GM12878 (cell line): Measurements from ENCODE around the gene PRKCI. TPM values are rescaled to one million over a fixed set of nuclear protein-coding genes. Genes with fewer than 3 reads are reported as not detected.

Experiments
- ATAC-seq: fragments of 200-7000 bp; cut with Tn5 transposase; 3 replicates; pipeline ENCODE4 v1.9.1; 2020; ENCODE audit warnings: mild to moderate bottlenecking, moderate library complexity
- BruUV-seq: library from RNA; stranded (reverse); fragments of 400-500 nt; replicated peaks from 2 replicates; lab custom pipeline; 2021; lab: Mats Ljungman, UMichigan
- CTCF ChIA-PET: fragments of 300-600 bp; sonication (Branson Sonifier 250); formaldehyde crosslinking; extraction: SDS; loops from one replicate; lab custom pipeline; 2021; ENCODE audit warnings: inconsistent platforms; lab: Yijun Ruan, JAX
- POLR2A ChIA-PET: fragments of 350-600 bp; formaldehyde crosslinking; extraction: SDS; loops from one replicate; lab custom pipeline; 2021; ENCODE audit warnings: inconsistent platforms; lab: Charles Lee
- RAD21 ChIA-PET: fragments of 300-600 bp; sonication (Branson Sonifier 250); formaldehyde crosslinking; loops from one replicate; lab custom pipeline; 2023; ENCODE audit warnings: antibody characterized with exemption; ENCODE audit not compliant: unreplicated experiment; lab: Charles Lee
- SMC1A ChIA-PET: fragments of 300-600 bp; sonication (Branson Sonifier 250); formaldehyde crosslinking; loops from one replicate; lab custom pipeline; 2023; ENCODE audit not compliant: unreplicated experiment, uncharacterized antibody; lab: Charles Lee
- DNase-seq: peaks from one replicate; pipeline ENCODE4 v3.0.0-alpha.2; 2011; ENCODE audit warnings: low read depth, low spot score
- FAIRE-seq: peaks from 3 replicates; lab custom pipeline; 2011; peaks lifted over from hg19 to GRCh38; lab: Jason Lieb, UNC
- H2AFZ ChIP-seq: 2 replicates; pipeline ENCODE4 v1.6.0; 2011; ENCODE audit warnings: low read depth, low read length, control low read depth; ENCODE audit not compliant: control insufficient read depth
- H3K27ac ChIP-seq: 2 replicates; pipeline ENCODE4 v1.5.1; 2011; ENCODE audit warnings: control low read depth; ENCODE audit not compliant: control insufficient read depth, insufficient read depth
- H3K27me3 ChIP-seq, 2 experiments: replicated peaks in 1 of 2; 2 replicates each; pipeline versions ENCODE4 v1.6.0 to v1.6.1; 2011; ENCODE audit warnings: low read length in 1 of 2; ENCODE audit not compliant: control insufficient read depth in 2 of 2, insufficient read depth in 2 of 2
- H3K36me3 ChIP-seq, 2 experiments: 2 replicates each; pipeline ENCODE4 v1.5.1; 2011; ENCODE audit warnings: low read length in 1 of 2; ENCODE audit not compliant: control insufficient read depth in 2 of 2, insufficient read depth in 2 of 2
- H3K4me1 ChIP-seq: 2 replicates; pipeline ENCODE4 v1.6.1; 2011; ENCODE audit warnings: mild to moderate bottlenecking, low read length, moderate library complexity, mixed read lengths; ENCODE audit not compliant: control insufficient read depth, insufficient read depth
- H3K4me2 ChIP-seq: 2 replicates; pipeline ENCODE4 v1.6.0; 2011; ENCODE audit warnings: control low read depth; ENCODE audit not compliant: control insufficient read depth, insufficient read depth
- H3K4me3 ChIP-seq: fragments of 200-600 bp; sonication (generic); 2 replicates; pipeline ENCODE4 v1.5.1; 2016
- H3K79me2 ChIP-seq: 2 replicates; pipeline ENCODE4 v1.6.0; 2011; ENCODE audit warnings: low read length; ENCODE audit not compliant: control insufficient read depth, insufficient read depth
- H3K9ac ChIP-seq: 2 replicates; pipeline ENCODE4 v1.8.0; 2011; ENCODE audit warnings: low read length, control low read depth, mixed read lengths; ENCODE audit not compliant: control insufficient read depth, insufficient read depth
- H3K9me3 ChIP-seq: replicated peaks from 3 replicates; pipeline ENCODE4 v1.5.1; 2011; ENCODE audit warnings: mild to moderate bottlenecking, low read length; ENCODE audit not compliant: control insufficient read depth, insufficient read depth
- H4K20me1 ChIP-seq: 2 replicates; pipeline ENCODE4 v1.6.0; 2011; ENCODE audit not compliant: control insufficient read depth, insufficient read depth
- CBFB ChIP-seq: IDR thresholded peaks from 2 replicates; pipeline ENCODE4 v1.6.1; 2016; ENCODE audit warnings: antibody characterized with exemption, low read depth
- CEBPB ChIP-seq, 2 experiments: fragments of 150-350 bp in 1 of 2; IDR thresholded peaks; 2 replicates each; pipeline ENCODE4 v1.6.1; 2012 to 2014; ENCODE audit warnings: low read depth in 2 of 2, low read length in 2 of 2, borderline replicate concordance in 1 of 2, inconsistent platforms in 1 of 2
- CHD1 ChIP-seq: IDR thresholded peaks from 2 replicates; pipeline ENCODE4 v1.6.1; 2012; ENCODE audit warnings: low read depth, low read length, improper control_type of control experiment
- CREM ChIP-seq: IDR thresholded peaks from 2 replicates; pipeline ENCODE4 v1.6.1; 2014; ENCODE audit warnings: antibody characterized with exemption, low read depth
- DPF2 ChIP-seq: fragments of 450-650 bp; IDR thresholded peaks from 2 replicates; pipeline ENCODE4 v1.6.1; 2017; ENCODE audit warnings: mild to moderate bottlenecking
- ESRRA ChIP-seq: IDR thresholded peaks from 2 replicates; pipeline ENCODE4 v1.6.1; 2012; ENCODE audit warnings: mild to moderate bottlenecking, low read length, improper control_type of control experiment
- HCFC1 ChIP-seq: fragments of 150-350 bp; IDR thresholded peaks from 2 replicates; pipeline ENCODE4 v1.6.1; 2014; ENCODE audit warnings: low read length
- KAT2A ChIP-seq: conservative IDR thresholded peaks from 2 replicates; pipeline ENCODE4 v1.6.1; 2011; ENCODE audit warnings: low read depth, low read length; ENCODE audit not compliant: control insufficient read depth
- KDM1A ChIP-seq: fragments of 200-600 bp; sonication (generic); IDR thresholded peaks from 2 replicates; pipeline ENCODE4 v1.6.1; 2016; ENCODE audit warnings: borderline replicate concordance
- MEF2A ChIP-seq: IDR thresholded peaks from 2 replicates; pipeline ENCODE4 v1.6.1; 2011; ENCODE audit warnings: low read depth, mild to moderate bottlenecking, low read length, moderate library complexity; ENCODE audit not compliant: insufficient read depth
- MEF2B ChIP-seq: fragments of 450-650 bp; IDR thresholded peaks from 2 replicates; pipeline ENCODE4 v1.6.1; 2018; ENCODE audit warnings: mild to moderate bottlenecking, moderate library complexity; ENCODE audit not compliant: partially characterized antibody, poor library complexity, severe bottlenecking
- MLLT1 ChIP-seq: fragments of 450-650 bp; IDR thresholded peaks from 2 replicates; pipeline ENCODE4 v1.6.1; 2016; ENCODE audit warnings: mild to moderate bottlenecking
- NFXL1 ChIP-seq: fragments of 450-650 bp; IDR thresholded peaks from 2 replicates; pipeline ENCODE4 v1.6.1; 2017; ENCODE audit warnings: antibody characterized with exemption, mild to moderate bottlenecking, borderline replicate concordance
- NFYA ChIP-seq: IDR thresholded peaks from 2 replicates; pipeline ENCODE4 v1.6.1; 2011; ENCODE audit warnings: low read depth, mild to moderate bottlenecking, low read length, improper control_type of control experiment, borderline replicate concordance
- NR2C1 ChIP-seq: fragments of 450-650 bp; IDR thresholded peaks from 2 replicates; pipeline ENCODE4 v1.6.1; 2017; ENCODE audit warnings: antibody characterized with exemption, mild to moderate bottlenecking, moderate library complexity
- NRF1 ChIP-seq: conservative IDR thresholded peaks from 2 replicates; pipeline ENCODE4 v1.6.1; 2011; ENCODE audit warnings: mild to moderate bottlenecking, low read depth, low read length, improper control_type of control experiment
- PAX8 ChIP-seq: fragments of 450-650 bp; IDR thresholded peaks from 2 replicates; pipeline ENCODE4 v1.6.1; 2017; ENCODE audit warnings: mild to moderate bottlenecking, moderate library complexity
- PML ChIP-seq: IDR thresholded peaks from 2 replicates; pipeline ENCODE4 v1.6.1; 2012; ENCODE audit warnings: low read length, inconsistent platforms
- POU2F2 ChIP-seq: IDR thresholded peaks from 3 replicates; pipeline ENCODE4 v1.6.1; 2011; ENCODE audit warnings: low read depth, mild to moderate bottlenecking, low read length, borderline replicate concordance
- RUNX3 ChIP-seq: IDR thresholded peaks from 2 replicates; pipeline ENCODE4 v1.6.1; 2012; ENCODE audit warnings: low read length, inconsistent platforms
- SMC3 ChIP-seq: IDR thresholded peaks from 2 replicates; pipeline ENCODE4 v1.6.1; 2011; ENCODE audit warnings: low read length, improper control_type of control experiment, borderline replicate concordance
- SP1 ChIP-seq: IDR thresholded peaks from one replicate; pipeline ENCODE4 v1.6.1; 2011; ENCODE audit warnings: low read depth, low read length
- TARDBP ChIP-seq: IDR thresholded peaks from 2 replicates; pipeline ENCODE4 v1.6.1; 2016; ENCODE audit warnings: borderline replicate concordance
- ZNF384 ChIP-seq: IDR thresholded peaks from 2 replicates; pipeline ENCODE4 v1.6.1; 2012; ENCODE audit warnings: low read depth, mild to moderate bottlenecking, low read length, improper control_type of control experiment, borderline replicate concordance
- WGBS: methylation state at CpG from one replicate; pipeline ENCODE4 v1.1.6; 2016; ENCODE audit warnings: low lambda C conversion rate; ENCODE audit not compliant: insufficient replicate concordance, insufficient coverage; ENCODE audit errors: missing lambda C conversion rate; 5-methylcytosine and 5-hydroxymethylcytosine counted together
- in situ Hi-C: fragments of 300-500 bp; cut with MboI; formaldehyde crosslinking; loops from 9 replicates; pipeline ENCODE4 v1.14.3; 2018; ENCODE audit warnings: mixed read lengths
- intact Hi-C: fragments of 100-400 bp; cut with micrococcal nuclease; formaldehyde crosslinking; loops from one replicate; pipeline ENCODE4 v1.14.2; 2022; ENCODE audit not compliant: unreplicated experiment
- polyA plus RNA-seq, 11 experiments: library from polyadenylated mRNA; depleted of rRNA in 4 of 11; unstranded in 6 of 11; stranded (reverse) in 5 of 11; fragments of >200 nt; fragmentation: Nextera tagmentation in 4 of 11; fragmentation: Illumina TruSeq in 1 of 11; extraction: Ambion mirVana in 4 of 11; extraction: Trizol in 1 of 11; gene quantifications; 1 replicate in 1 of 11; 2 replicates in 10 of 11; pipeline versions ENCODE4 v1.2.1 to v1.2.3, GENCODE V29; 2011 to 2016; ENCODE audit warnings: inconsistent platforms in 2 of 11, missing spikeins in 2 of 11, low read depth in 1 of 11
- total RNA-seq, 4 experiments: library from RNA; depleted of rRNA in 3 of 4; stranded (reverse); fragments of >200 nt in 3 of 4; fragmentation: Illumina TruSeq in 1 of 4; extraction: Trizol in 1 of 4; gene quantifications; 2 replicates each; pipeline versions ENCODE4 v1.2.1 to v1.2.3, GENCODE V29; 2013 to 2021

The PRKCI gene
- total and polyA plus RNA-seq, 10 of the 15 experiments (the other 5 are each of a cell fraction or from before 2014, with no cell fraction given) = 3.5 to 15.4 (median 11.8) TPM

GRCh38 chr3:170350515-170351413 lies 128.5 kb downstream of the PRKCI start:
- H3K27me3 ChIP-seq = no peaks in the 10 kb centered on the region
- H4K20me1 ChIP-seq = no peaks in the 10 kb centered on the region
- peaks cover 54% of the 10 kb centered on the region for H3K4me1 ChIP-seq
- SMC1A ChIA-PET = interaction anchor here (0.7 to 1.7 kb wide), 6 partner anchors 11 to 511 kb away, joined by 3 to 11 read pairs (median 4); no protein-coding TSS in a partner anchor
- 13% methylated on average over 8 of the region's 8 CpGs for WGBS
- FAIRE-seq (no peak), DNase-seq (no peak), ATAC-seq (peak; percentile 65)
- in situ Hi-C loops = no loop called here
- RAD21 ChIA-PET = interaction anchor here (1.1 to 1.5 kb wide), 2 partner anchors 18 to 42 kb away, joined by 4 to 9 read pairs; no protein-coding TSS in a partner anchor
- H3K27ac ChIP-seq = no peak overlapping the region
- peak overlapping the region; percentile 89 for H3K4me2 ChIP-seq
- no peaks in the 10 kb centered on the region for H3K9me3 ChIP-seq
- H2AFZ ChIP-seq = no peak overlapping the region
- no TSS peak for BruUV-seq
- H3K4me3 ChIP-seq = peak overlapping the region; percentile 44; the same call in 1 of the 2 replicates
- H3K36me3 ChIP-seq = no peaks in the 10 kb centered on the region
- H3K79me2 ChIP-seq = no peaks in the 10 kb centered on the region
- POLR2A ChIA-PET = interaction anchor here (1.3 kb wide), 1 partner anchor 12 kb away, joined by 3 read pairs; no protein-coding TSS in a partner anchor
- CTCF ChIA-PET = interaction anchor here (0.6 to 1.8 kb wide), 6 partner anchors 18 to 146 kb away, joined by 3 to 5 read pairs (median 3); no protein-coding TSS in a partner anchor
- no peak overlapping the region for H3K9ac ChIP-seq
- intact Hi-C loops = loop anchor here (10.0 kb wide), 1 partner anchor 1114 kb away; the partner anchor contains the start of gene TNIK
- TF ChIP-seq MEF2A (peak; percentile 73), ESRRA (no peak), SMC3 (no peak), CBFB (no peak), MLLT1 (no peak), NFYA (no peak), NR2C1 (no peak), SP1 (no peak), CHD1 (no peak), NRF1 (no peak), HCFC1 (no peak), PAX8 (no peak), MEF2B (peak; percentile 21), CEBPB (IDR thresholded peaks at IDR 0.05; ENCODE audit: borderline replicate concordance in 1 of 2, low read depth in 2 of 2, low read length in 2 of 2) (no peak), KDM1A (no peak), ZNF384 (0 out of 2 replicates have a peak, but pooled peaks have one; percentile 8), NFXL1 (no peak), RUNX3 (peak; percentile 73), POU2F2 (no peak), CREM (0 out of 2 replicates have a peak, but pooled peaks have one; percentile 23), PML (no peak), TARDBP (no peak), DPF2 (no peak), KAT2A (no peak)
